NT2/D1 (cell line): ENCODE measurements around the gene CORO7.

Experiments
- SUZ12 ChIP-seq: IDR thresholded peaks from 2 replicates; pipeline ENCODE4 v1.6.1; 2011; ENCODE audit not compliant: insufficient read length, insufficient read depth; ENCODE audit errors: extremely low read depth
- YY1 ChIP-seq: IDR thresholded peaks from 2 replicates; pipeline ENCODE4 v1.6.1; 2011; ENCODE audit not compliant: insufficient read length, insufficient read depth

- TF ChIP-seq YY1: no peak
- no peak for TF ChIP-seq SUZ12
Measured at GRCh38 chr16:4414187-4414917, 2.0 kb downstream of the CORO7 start.
